Measurements from ENCODE around the gene FAM120A.

FAM120A gene

DNA sequence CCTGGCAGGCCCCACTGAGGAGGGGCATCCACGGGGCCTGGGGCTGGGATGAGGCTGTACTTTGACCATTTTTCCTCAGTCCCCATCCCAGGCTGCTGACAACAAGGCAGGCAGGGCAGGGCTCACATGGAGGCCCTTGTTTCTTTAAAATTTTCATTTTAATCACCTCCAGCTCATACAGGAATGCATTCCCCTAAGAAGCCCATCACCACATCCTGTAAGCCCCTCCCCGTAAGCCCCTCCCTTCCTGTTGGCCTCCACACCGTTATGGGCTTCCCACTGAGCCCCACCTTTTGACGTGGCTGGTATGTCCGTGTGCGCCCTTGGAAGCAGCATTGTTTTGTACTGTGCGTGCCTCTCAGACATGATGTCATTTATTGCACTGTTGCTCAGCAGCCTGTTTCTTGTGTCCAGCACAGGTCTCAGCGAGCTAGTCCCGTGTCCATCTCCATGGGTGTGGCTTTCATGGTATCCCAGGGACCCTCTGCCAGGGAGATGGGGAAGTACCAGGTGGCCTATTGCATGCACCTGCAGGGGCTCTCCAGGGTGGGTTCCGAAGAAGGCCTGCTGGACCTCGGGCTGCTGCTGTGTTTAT lies 147.3 kb downstream of the FAM120A start:
- no peak for DNase-seq

DNA sequence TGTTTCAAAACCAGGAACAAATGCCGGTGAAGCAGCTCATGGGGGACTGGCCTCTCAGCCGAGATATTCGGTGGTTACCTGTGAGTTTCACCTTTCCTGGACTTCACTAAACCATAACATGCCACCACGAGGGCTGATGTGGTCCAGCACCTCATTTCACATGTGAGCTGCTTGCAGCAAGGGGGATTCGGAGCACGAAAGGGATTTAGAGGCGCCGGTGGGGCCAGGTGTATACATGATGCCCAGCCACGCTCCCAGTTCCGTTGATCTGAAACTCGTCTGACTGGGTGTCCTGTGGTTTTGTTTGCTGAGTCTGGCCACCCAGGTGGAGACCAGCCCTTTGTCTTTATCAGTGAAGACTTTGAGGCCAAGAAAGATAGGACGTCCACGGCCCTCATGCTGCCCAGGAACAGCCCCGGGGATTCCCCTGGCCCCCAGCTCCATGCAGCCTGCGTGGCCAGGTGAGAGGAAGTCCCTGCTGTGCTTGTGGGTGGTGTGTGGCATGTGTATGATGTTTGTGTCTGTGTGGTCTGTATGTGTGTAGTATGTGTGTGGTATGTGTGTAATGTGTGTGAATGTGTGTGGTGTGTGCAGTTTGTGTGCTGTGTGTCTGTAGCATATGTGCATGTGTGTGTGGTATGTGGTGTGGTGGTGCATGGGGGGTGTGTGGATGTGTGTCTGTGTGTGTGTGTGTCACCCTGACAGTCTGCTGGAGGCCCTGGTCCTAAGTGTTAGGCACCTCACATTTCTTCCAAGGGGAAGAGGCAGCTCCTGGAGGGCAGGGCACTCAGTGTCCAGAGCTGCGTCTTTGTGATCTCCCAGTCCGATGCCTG lies 148.3 kb downstream of the FAM120A start:
- no peak for DNase-seq

DNA sequence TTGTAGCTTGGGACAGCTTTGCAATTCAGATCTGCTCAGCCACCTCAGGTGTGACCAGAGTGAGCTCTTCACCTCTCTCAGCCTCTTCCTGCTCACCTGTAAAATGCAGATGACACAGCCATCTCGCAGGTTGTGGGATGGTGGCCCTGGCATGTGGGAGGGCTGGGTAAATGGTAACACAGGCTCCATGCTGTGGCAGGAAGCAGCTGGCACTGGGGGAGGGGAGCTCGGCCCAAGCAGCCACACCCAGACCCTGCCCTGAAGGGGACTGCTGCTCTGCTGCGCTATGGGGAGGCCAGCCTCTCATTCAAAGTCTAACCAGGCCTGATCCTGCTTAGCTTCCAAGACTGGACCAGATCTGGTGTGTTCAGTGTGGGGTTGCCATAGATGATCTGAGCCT lies 149.0 kb downstream of the FAM120A start:
- no peak for DNase-seq

DNA sequence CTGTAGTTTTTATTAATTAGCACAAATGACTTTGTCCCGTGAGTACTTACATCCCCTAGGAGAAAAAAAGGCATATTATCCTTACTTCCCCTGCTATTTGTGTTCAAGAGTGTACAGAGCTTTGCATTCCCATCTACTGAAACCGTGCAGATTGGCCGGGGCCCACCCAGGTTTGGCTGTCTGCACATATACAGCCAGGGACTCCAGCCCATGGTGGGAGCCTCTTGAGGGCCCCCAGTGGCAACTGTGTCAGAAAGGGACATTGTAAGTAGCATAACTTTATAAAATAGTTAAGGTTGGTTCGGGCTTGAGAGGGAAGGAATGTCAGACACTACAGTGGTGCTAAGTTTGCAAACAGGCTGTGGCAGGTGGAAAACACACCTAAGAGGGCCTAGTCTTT lies 149.6 kb downstream of the FAM120A start:
- DNase-seq: no peak

DNA sequence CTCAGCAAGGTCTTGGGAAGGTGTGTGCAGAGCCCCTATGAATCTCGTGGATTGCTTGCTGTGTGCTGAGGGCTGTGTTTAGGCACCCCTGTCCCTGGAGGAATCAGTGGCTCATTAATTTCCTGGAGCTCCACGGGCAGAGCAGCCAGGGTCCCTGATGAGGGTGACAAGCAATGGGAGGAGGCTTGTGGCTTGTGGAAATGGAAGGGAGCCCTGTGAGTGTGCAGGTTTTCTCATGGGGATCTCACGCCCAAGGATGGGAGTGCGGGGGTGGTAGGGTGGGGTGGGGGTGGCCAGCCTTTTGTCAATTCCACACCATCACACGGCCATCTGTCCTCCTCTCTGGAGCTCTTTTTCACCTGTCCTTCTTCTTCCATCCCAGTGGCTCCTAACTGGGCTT lies 150.2 kb downstream of the FAM120A start:
- DNase-seq: no peak

DNA sequence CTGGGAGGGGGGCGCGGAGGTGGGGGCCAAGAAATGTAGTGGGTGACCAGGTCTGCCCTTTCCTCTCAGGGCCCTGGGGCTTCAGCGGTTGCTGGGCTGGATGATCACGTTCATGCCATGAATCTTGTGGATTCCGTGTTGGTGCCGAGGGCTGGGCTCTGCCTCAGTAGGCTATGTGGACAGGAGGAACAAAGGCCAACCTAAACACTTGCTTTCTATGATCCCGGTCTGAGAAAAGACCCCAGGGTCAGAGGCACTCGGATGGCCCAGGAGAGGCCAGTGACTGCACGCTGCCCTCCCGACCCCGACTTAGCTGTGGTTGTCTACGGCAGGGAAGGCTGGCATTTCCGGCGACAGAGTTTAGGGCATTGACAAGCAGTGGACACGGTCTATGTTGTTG lies 151.5 kb downstream of the FAM120A start:
- DNase-seq: no peak

DNA sequence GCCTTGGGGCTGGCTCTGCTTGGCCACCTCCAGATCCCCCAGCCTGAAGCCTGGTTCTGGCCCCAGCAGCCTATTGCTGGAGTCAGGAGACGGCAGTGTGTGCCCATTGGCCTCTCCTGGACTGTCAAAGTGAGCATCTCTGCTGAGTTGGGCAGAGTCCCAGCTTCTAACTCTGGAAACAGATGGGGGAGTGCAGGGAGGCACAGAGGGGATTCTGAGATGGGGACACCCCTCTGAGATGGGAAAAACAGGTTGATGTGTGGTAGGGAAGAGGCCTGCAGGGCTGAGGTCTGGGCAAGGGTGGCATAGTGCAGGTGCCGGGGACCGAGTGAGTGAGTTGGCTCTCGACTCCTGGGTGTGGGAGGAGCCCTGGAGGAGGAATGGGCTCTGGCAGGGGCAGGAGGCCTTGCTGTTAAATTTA lies 152.4 kb downstream of the FAM120A start:
- DNase-seq: no peak

DNA sequence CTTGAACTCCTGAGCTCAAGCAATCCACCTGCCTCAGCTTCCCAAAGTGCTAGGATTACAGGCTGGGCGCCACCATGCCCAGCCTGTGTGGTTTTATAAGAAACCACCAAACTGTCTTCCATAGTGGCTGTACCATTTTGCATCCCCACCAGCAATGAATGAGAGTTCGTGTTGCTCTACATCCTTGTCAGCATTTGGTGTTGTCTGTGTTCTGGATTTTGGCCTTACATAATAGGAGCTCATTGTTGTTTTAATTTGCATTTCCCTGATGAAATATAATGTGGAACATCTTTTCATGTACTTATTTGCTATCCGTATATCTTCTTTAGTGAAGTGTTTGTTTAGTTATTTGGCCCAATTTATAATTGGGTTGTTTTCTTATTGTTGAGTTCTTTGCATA lies 154.7 kb downstream of the FAM120A start:
- DNase-seq: no peak

DNA sequence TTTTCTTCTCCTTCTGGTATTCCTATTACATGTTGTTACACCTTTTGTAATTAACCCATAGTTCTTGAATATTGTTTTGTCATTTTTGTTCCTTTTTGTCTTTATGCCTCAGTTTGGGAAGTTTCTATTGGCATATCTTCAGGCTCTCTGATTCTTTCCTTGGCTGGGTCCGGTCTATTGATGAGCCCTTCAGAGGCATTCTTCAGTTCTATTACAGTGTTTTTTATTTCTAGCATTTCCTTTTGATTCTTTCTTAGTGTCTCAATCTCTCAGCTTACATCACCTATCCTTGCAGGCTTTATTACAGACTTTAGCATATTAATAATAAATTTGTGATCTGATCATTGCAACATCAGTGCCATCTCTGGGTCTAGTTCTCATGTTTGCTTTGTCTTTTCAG lies 158.7 kb downstream of the FAM120A start:
- no peak for DNase-seq

DNA sequence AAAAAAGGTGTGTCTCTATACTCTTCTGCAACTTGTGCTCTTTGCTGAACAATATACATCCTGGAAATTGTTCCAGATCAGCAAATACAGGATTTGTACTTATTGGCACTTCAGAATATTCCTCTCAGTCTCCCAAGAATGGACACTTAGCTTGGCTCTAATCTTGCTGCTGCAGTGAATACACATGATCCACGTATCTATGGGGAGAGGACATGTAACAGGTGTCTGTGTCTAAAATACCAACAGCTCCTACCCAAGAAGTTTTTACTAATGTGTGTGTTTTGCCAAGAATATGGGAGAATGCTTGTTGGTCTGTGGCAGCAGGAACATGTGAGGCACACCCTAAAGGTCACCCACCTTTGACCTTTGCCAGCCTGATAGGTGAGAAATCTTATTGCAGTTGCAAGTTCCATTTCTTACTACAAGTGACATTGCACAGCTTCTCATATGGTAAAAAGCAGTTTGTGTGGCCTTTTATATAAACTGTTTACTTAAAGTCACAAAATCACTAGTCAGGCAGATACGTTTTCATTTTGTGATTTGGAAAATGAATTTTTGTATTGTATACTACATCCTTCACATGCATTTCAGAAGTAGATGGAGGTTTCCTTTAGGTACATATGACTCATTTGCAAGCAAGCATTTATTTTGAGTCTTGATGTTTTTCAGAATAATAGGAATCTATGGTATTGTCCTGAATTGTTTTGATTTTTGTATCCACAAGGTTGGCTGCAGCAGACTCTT lies 160.7 kb downstream of the FAM120A start:
- no peak for DNase-seq

DNA sequence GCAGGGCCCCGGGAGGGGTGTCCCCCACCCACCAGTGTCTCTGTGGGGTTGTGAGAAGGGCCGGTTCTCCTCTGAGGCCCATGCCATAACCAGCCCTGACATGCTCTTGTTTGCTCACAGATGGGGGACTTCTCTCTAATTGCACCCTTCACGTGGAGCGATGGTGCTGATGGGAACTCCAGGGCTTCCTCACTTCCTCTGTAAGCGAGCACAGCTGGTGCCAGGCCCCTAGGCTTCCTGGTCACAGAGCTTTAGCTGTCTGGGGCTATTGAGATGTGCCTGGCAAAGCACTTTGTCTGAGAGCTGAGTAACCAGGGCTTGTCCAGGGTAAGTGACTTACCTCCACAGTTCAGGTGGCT lies 161.3 kb downstream of the FAM120A start:
- DNase-seq: no peak

DNA sequence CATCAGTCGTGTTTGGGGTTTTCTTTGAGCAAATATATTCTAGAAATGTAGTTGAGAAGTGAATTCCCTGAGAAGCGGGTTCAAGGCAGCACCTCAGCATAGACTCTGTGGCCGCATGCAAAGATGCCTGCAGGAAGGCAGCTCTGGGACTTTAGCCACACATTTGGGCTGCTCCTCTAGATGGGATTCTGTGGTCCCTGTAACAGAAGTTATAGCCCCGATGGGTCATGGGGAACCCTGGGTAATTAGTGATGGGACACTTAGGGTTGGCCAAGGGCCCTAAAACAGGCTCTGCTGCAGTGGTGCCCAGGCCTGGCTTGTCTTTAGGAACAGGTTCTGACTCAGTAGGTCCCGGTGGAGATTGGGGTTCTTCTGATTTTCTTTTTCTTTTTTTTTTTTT lies 161.7 kb downstream of the FAM120A start:
- no peak for DNase-seq

DNA sequence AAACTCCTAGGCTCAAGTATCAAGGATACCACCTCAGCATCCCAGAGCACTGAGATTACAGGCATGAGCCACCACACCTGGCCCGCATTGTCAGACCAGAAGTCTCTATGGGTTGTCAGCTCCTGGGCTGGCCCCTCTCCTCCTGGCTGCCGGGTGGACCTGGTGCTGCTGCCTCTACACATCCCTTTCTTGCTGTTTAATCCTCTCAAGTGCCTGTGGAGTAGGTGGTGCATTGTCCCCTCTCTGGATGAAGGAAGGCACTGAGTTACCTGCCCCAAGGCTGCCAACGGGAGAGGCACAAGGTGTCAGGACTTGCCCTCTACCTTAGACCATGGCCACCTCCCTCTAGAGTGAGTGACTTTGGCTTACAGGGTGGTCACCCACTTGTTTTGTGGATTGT lies 162.3 kb downstream of the FAM120A start:
- no peak for DNase-seq

DNA sequence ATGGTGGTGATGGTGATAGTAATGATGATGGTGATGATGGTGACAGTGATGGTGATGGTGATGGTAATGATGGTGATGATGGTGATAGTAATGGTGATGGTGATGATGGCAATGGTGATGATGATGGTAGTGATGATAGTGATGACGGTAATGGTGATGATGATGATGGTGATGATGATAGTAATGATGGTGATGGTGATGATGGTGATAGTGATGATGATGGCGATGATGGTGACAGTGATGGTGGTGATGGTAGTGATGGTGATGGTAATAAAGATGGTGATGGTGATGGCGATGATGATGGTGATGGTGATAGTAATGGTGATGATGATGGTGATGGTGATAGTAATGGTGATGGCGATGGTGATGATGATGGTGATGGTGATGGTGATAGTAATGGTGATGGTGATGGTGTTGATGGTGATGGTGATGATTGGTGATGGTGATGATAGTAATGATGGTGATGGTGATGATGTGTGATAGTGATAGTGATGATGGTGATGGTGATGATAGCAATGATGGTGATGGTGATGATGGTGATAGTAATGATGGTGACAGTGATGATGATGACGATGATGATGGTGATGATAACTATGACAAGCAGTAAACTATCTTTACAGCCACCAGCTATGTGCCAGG lies 163.5 kb downstream of the FAM120A start:
- DNase-seq: no peak

Data from NCI-H1930 (cell line).